ENCODE measurements around the gene KIF5A.

KIF5A gene

GRCh38 chr12:57521525-57522010 lies 28.3 kb upstream of the KIF5A start:
- H3K9me3 ChIP-seq (ENCODE audit: control insufficient read depth, insufficient read depth, low read length) = no peaks in the 10 kb centered on the region
- H3K27me3 ChIP-seq (ENCODE audit: control insufficient read depth, insufficient read depth, low read length) = no peaks in the 10 kb centered on the region
- H3K36me3 ChIP-seq (ENCODE audit: control insufficient read depth, insufficient read depth, low read length) = peaks cover 21% of the 10 kb centered on the region
- no peak overlapping the region for H3K9ac ChIP-seq (ENCODE audit: low read depth, low read length)
- H3K4me3 ChIP-seq (ENCODE audit: low read depth, low read length) = peak overlapping the region; percentile 75
- peaks cover 13% of the 10 kb centered on the region for H3K4me1 ChIP-seq (ENCODE audit: control insufficient read depth, insufficient read depth, low read length)

- Histone ChIP-seq H3K4me3 (ENCODE audit: low read depth, low read length) (peak within 1 kb of the TSS; percentile 90), H3K27me3 (ENCODE audit: control insufficient read depth, insufficient read depth, low read length) (no peaks in the 10 kb centered on the region), H3K9me3 (ENCODE audit: control insufficient read depth, insufficient read depth, low read length) (no peaks in the 10 kb centered on the region), H3K36me3 (ENCODE audit: control insufficient read depth, insufficient read depth, low read length) (peaks cover 14% of the 10 kb centered on the region), H3K4me1 (ENCODE audit: control insufficient read depth, insufficient read depth, low read length) (peaks cover 13% of the 10 kb centered on the region), H3K9ac (ENCODE audit: low read depth, low read length) (peak within 1 kb of the TSS; percentile 79)
Observed at GRCh38 chr12:57522011-57522886, 27.6 kb upstream of the KIF5A start, which contains the start of gene MBD6. MBD6 (plus strand) TSS chr12:57522824; CDS start chr12:57524304, 1,480 bp downstream.

GRCh38 chr12:57522887-57523705 lies 26.7 kb upstream of the KIF5A start:
- Histone ChIP-seq H3K9ac (ENCODE audit: low read depth, low read length) (peak overlapping the region; percentile 79), H3K4me3 (ENCODE audit: low read depth, low read length) (peak overlapping the region; percentile 90), H3K36me3 (ENCODE audit: control insufficient read depth, insufficient read depth, low read length) (peaks cover 15% of the 10 kb centered on the region), H3K9me3 (ENCODE audit: control insufficient read depth, insufficient read depth, low read length) (no peaks in the 10 kb centered on the region), H3K27me3 (ENCODE audit: control insufficient read depth, insufficient read depth, low read length) (no peaks in the 10 kb centered on the region), H3K4me1 (ENCODE audit: control insufficient read depth, insufficient read depth, low read length) (peaks cover 13% of the 10 kb centered on the region)

GRCh38 chr12:57523706-57524614 lies 25.9 kb upstream of the KIF5A start:
- peak overlapping the region; percentile 90 for H3K4me3 ChIP-seq (ENCODE audit: low read depth, low read length)
- H3K9me3 ChIP-seq (ENCODE audit: control insufficient read depth, insufficient read depth, low read length) = no peaks in the 10 kb centered on the region
- no peaks in the 10 kb centered on the region for H3K27me3 ChIP-seq (ENCODE audit: control insufficient read depth, insufficient read depth, low read length)
- H3K4me1 ChIP-seq (ENCODE audit: control insufficient read depth, insufficient read depth, low read length) = peaks cover 9% of the 10 kb centered on the region
- peaks cover 16% of the 10 kb centered on the region for H3K36me3 ChIP-seq (ENCODE audit: control insufficient read depth, insufficient read depth, low read length)
- no peak overlapping the region for H3K9ac ChIP-seq (ENCODE audit: low read depth, low read length)

- Histone ChIP-seq H3K9ac (ENCODE audit: low read depth, low read length) (no peak overlapping the region), H3K4me3 (ENCODE audit: low read depth, low read length) (no peak overlapping the region), H3K36me3 (ENCODE audit: control insufficient read depth, insufficient read depth, low read length) (peaks cover 23% of the 10 kb centered on the region), H3K27me3 (ENCODE audit: control insufficient read depth, insufficient read depth, low read length) (no peaks in the 10 kb centered on the region), H3K4me1 (ENCODE audit: control insufficient read depth, insufficient read depth, low read length) (peaks cover 7% of the 10 kb centered on the region), H3K9me3 (ENCODE audit: control insufficient read depth, insufficient read depth, low read length) (no peaks in the 10 kb centered on the region)
Observed at GRCh38 chr12:57524814-57525614, 24.8 kb upstream of the KIF5A start.

GRCh38 chr12:57525615-57526383 lies 24.0 kb upstream of the KIF5A start:
- H3K36me3 ChIP-seq (ENCODE audit: control insufficient read depth, insufficient read depth, low read length) = peaks cover 31% of the 10 kb centered on the region
- H3K9me3 ChIP-seq (ENCODE audit: control insufficient read depth, insufficient read depth, low read length) = no peaks in the 10 kb centered on the region
- no peaks in the 10 kb centered on the region for H3K27me3 ChIP-seq (ENCODE audit: control insufficient read depth, insufficient read depth, low read length)
- no peak overlapping the region for H3K4me3 ChIP-seq (ENCODE audit: low read depth, low read length)
- H3K4me1 ChIP-seq (ENCODE audit: control insufficient read depth, insufficient read depth, low read length) = peaks cover 7% of the 10 kb centered on the region
- no peak overlapping the region for H3K9ac ChIP-seq (ENCODE audit: low read depth, low read length)

- H3K4me3 ChIP-seq (ENCODE audit: low read depth, low read length) = no peak overlapping the region
- no peaks in the 10 kb centered on the region for H3K27me3 ChIP-seq (ENCODE audit: control insufficient read depth, insufficient read depth, low read length)
- no peak overlapping the region for H3K9ac ChIP-seq (ENCODE audit: low read depth, low read length)
- H3K9me3 ChIP-seq (ENCODE audit: control insufficient read depth, insufficient read depth, low read length) = no peaks in the 10 kb centered on the region
- H3K36me3 ChIP-seq (ENCODE audit: control insufficient read depth, insufficient read depth, low read length) = peaks cover 31% of the 10 kb centered on the region
- H3K4me1 ChIP-seq (ENCODE audit: control insufficient read depth, insufficient read depth, low read length) = peaks cover 7% of the 10 kb centered on the region
Observed at GRCh38 chr12:57526477-57527126, 23.2 kb upstream of the KIF5A start.

- no peaks in the 10 kb centered on the region for H3K9me3 ChIP-seq (ENCODE audit: control insufficient read depth, insufficient read depth, low read length)
Observed at GRCh38 chr12:57527184-57527583, 22.7 kb upstream of the KIF5A start.

GRCh38 chr12:57528176-57528575 lies 21.7 kb upstream of the KIF5A start:
- Histone ChIP-seq H3K9me3 (ENCODE audit: control insufficient read depth, insufficient read depth, low read length) (no peaks in the 10 kb centered on the region), H3K36me3 (ENCODE audit: control insufficient read depth, insufficient read depth, low read length) (peaks cover 35% of the 10 kb centered on the region), H3K27me3 (ENCODE audit: control insufficient read depth, insufficient read depth, low read length) (no peaks in the 10 kb centered on the region)

More at GRCh38 chr12:57527184-57527583, 22.7 kb upstream of the KIF5A start:
- Histone ChIP-seq H3K4me3 (ENCODE audit: low read depth, low read length) (no peak overlapping the region), H3K9ac (ENCODE audit: low read depth, low read length) (no peak overlapping the region), H3K4me1 (ENCODE audit: control insufficient read depth, insufficient read depth, low read length) (peaks cover 7% of the 10 kb centered on the region), H3K27me3 (ENCODE audit: control insufficient read depth, insufficient read depth, low read length) (no peaks in the 10 kb centered on the region), H3K36me3 (ENCODE audit: control insufficient read depth, insufficient read depth, low read length) (peaks cover 34% of the 10 kb centered on the region)

More at GRCh38 chr12:57528176-57528575, 21.7 kb upstream of the KIF5A start:
- Histone ChIP-seq H3K4me3 (ENCODE audit: low read depth, low read length) (no peak overlapping the region), H3K4me1 (ENCODE audit: control insufficient read depth, insufficient read depth, low read length) (peaks cover 7% of the 10 kb centered on the region), H3K9ac (ENCODE audit: low read depth, low read length) (no peak overlapping the region)
